ENCODE results near the gene NHERF2.

Gene NHERF2

GRCh38 chr16:2048116-2048543 is 21.4 kb downstream of the NHERF2 start:
- no peak for DNase-seq
- Mint-ChIP-seq H3K4me3 (peak overlapping the region; percentile 93), H3K27me3 (ENCODE audit: low read depth, poor library complexity) (peaks cover 3% of the 10 kb centered on the region), H3K27ac (no peak overlapping the region), H3K36me3 (ENCODE audit: low read depth) (peaks cover 15% of the 10 kb centered on the region), H3K4me1 (peaks cover 27% of the 10 kb centered on the region), H3K9me3 (no peaks in the 10 kb centered on the region)
- TF ChIP-seq CTCF (IDR thresholded peaks at IDR 0.05): no peak

DNA sequence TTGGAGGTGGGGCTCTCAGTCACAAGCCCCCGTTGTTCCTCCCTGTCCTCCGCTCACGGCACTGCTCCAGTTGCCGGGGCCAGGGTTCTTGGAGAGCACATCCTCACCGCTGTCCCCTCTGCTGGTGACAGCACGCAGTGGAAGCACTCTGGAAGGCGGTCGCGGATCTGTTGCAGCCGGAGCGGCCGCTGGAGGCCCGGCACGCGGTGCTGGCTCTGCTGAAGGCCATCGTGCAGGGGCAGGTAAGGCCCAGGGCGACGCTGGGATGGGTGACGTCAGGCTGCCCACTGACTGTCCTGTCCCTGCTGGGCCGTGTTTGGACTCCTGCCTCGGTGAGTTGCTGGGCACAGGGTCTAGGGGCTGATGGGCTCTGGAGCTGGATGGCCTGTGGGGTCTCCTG is 26.5 kb downstream of the NHERF2 start:
- H3K36me3 Mint-ChIP-seq (ENCODE audit: low read depth): peaks cover 11% of the 10 kb centered on the region
- no peak overlapping the region for H3K27ac Mint-ChIP-seq
- peaks cover 20% of the 10 kb centered on the region for H3K4me1 Mint-ChIP-seq
- no peak for DNase-seq
- H3K4me3 Mint-ChIP-seq: no peak overlapping the region
- no peak for TF ChIP-seq CTCF (IDR thresholded peaks at IDR 0.05)
- no peaks in the 10 kb centered on the region for H3K27me3 Mint-ChIP-seq (ENCODE audit: low read depth, poor library complexity)
- H3K9me3 Mint-ChIP-seq: no peaks in the 10 kb centered on the region

DNA sequence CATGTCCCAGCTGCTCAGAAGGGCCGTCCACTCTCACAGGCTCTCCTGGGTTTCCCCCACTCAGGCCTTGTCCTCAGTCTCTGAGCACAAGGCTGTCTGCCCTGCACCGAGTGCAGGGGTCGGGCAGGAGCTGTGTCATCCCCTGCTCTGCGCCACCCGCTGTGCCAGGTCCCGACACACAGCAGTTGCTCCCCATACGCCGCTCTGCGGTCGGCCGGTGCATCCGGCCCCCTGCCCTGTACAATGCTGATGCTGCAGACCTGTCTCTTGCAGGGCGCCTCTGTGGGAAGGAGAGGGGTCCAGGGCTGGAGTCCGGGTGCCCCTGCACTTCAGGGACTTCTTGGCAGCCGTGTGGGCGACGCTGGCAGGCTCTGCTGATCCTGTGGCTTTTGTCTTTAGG is 27.2 kb downstream of the NHERF2 start:
- Mint-ChIP-seq H3K27me3 (ENCODE audit: low read depth, poor library complexity) (no peaks in the 10 kb centered on the region), H3K4me3 (no peak overlapping the region), H3K36me3 (ENCODE audit: low read depth) (peaks cover 11% of the 10 kb centered on the region), H3K27ac (no peak overlapping the region), H3K9me3 (no peaks in the 10 kb centered on the region), H3K4me1 (peaks cover 20% of the 10 kb centered on the region)
- DNase-seq: no peak
- no peak for TF ChIP-seq CTCF (IDR thresholded peaks at IDR 0.05)

DNA sequence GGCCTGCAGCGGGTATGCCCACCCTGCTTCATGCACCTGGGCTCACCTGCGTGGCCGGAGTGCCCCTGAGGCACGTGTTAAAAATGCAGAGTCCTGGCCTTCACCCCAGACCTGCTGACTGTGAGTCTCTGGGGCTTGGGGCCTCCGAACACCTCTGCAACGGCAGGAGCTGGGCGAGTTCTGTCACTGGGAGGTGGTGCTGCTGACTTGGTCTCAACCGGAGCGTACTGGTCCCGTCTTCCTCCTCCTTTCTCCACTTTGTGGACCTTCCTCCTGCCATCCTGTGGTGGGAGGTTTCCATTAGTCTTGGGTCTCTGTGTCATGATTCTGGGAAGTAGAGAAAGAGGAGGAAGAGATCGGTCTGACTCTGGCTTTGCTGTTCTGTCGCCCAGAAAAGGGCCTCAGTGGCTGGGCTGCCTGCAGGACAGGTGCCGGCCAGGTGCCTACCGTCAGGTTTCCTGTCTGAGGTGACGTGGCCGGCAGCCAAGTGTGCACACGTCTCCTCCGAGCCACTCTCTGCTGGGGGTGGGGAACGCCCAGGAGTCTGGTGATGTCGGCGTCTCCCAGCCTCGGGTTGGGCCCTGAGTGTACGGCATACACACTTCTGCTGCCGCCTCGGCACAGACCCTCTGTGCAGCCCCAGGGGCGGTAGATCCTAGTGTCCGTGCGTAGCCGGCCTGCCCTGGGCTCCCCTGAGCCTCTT is 28.0 kb downstream of the NHERF2 start:
- no peak overlapping the region for H3K4me3 Mint-ChIP-seq
- H3K27me3 Mint-ChIP-seq (ENCODE audit: low read depth, poor library complexity): no peaks in the 10 kb centered on the region
- TF ChIP-seq CTCF (IDR thresholded peaks at IDR 0.05): no peak
- no peak overlapping the region for H3K27ac Mint-ChIP-seq
- H3K9me3 Mint-ChIP-seq: no peaks in the 10 kb centered on the region
- peaks cover 17% of the 10 kb centered on the region for H3K4me1 Mint-ChIP-seq
- H3K36me3 Mint-ChIP-seq (ENCODE audit: low read depth): peaks cover 11% of the 10 kb centered on the region
- no peak for DNase-seq

GRCh38 chr16:2056077-2056476 is 29.4 kb downstream of the NHERF2 start:
- DNase-seq: no peak
- H3K27me3 Mint-ChIP-seq (ENCODE audit: low read depth, poor library complexity): no peaks in the 10 kb centered on the region
- no peaks in the 10 kb centered on the region for H3K9me3 Mint-ChIP-seq
- TF ChIP-seq CTCF (IDR thresholded peaks at IDR 0.05): no peak
- peak overlapping the region; percentile 92 for H3K27ac Mint-ChIP-seq
- H3K36me3 Mint-ChIP-seq (ENCODE audit: low read depth): peaks cover 10% of the 10 kb centered on the region
- H3K4me1 Mint-ChIP-seq: peaks cover 17% of the 10 kb centered on the region
- no peak overlapping the region for H3K4me3 Mint-ChIP-seq
